Measurements from ENCODE around the gene SBNO1.
"Not testable (repeated sequence)": the region's sequence is repeated elsewhere in the genome, so short reads cannot be mapped to it uniquely, and the experiment has no call there.

The SBNO1 gene

GRCh38 chr12:123335490-123335889 lies 29.2 kb downstream of the SBNO1 start:
- H3K36me3 ChIP-seq (ENCODE audit: insufficient read depth, low read length), result peaks cover 51% of the 10 kb centered on the region
- H3K4me1 ChIP-seq (ENCODE audit: insufficient read depth, low read length), result no peaks in the 10 kb centered on the region
- no peaks in the 10 kb centered on the region for H3K27me3 ChIP-seq (ENCODE audit: control insufficient read depth in 1 of 2, insufficient read depth in 2 of 2, low read length in 2 of 2)
- no peak overlapping the region for H3K9ac ChIP-seq (ENCODE audit: low read length)
- no peaks in the 10 kb centered on the region for H3K9me3 ChIP-seq (ENCODE audit: low read length)
- no peak overlapping the region for H3K4me3 ChIP-seq (ENCODE audit: low read depth in 1 of 2, low read length in 2 of 2)
- H3K27ac ChIP-seq (ENCODE audit: low read depth, low read length), result no peak overlapping the region

- no peaks in the 10 kb centered on the region for H3K9me3 ChIP-seq (ENCODE audit: low read length)
- H3K27ac ChIP-seq (ENCODE audit: low read depth, low read length), result no peak overlapping the region
- H3K4me1 ChIP-seq (ENCODE audit: insufficient read depth, low read length), result no peaks in the 10 kb centered on the region
- H3K27me3 ChIP-seq (ENCODE audit: control insufficient read depth in 1 of 2, insufficient read depth in 2 of 2, low read length in 2 of 2), result no peaks in the 10 kb centered on the region
- H3K9ac ChIP-seq (ENCODE audit: low read length), result no peak overlapping the region
- H3K36me3 ChIP-seq (ENCODE audit: insufficient read depth, low read length), result peaks cover 68% of the 10 kb centered on the region
- H3K4me3 ChIP-seq (ENCODE audit: low read depth in 1 of 2, low read length in 2 of 2), result no peak overlapping the region
Observed at GRCh38 chr12:123329799-123330198, 34.8 kb downstream of the SBNO1 start.

GRCh38 chr12:123319826-123320225 lies 44.8 kb downstream of the SBNO1 start:
- Histone ChIP-seq H3K4me1 (ENCODE audit: insufficient read depth, low read length) (no peaks in the 10 kb centered on the region), H3K27ac (ENCODE audit: low read depth, low read length) (no peak overlapping the region), H3K4me3 (ENCODE audit: low read depth in 1 of 2, low read length in 2 of 2) (no peak overlapping the region), H3K9me3 (ENCODE audit: low read length) (no peaks in the 10 kb centered on the region), H3K36me3 (ENCODE audit: insufficient read depth, low read length) (peaks cover 62% of the 10 kb centered on the region), H3K27me3 (ENCODE audit: control insufficient read depth in 1 of 2, insufficient read depth in 2 of 2, low read length in 2 of 2) (no peaks in the 10 kb centered on the region), H3K9ac (ENCODE audit: low read length) (no peak overlapping the region)

- H3K4me3 ChIP-seq (ENCODE audit: low read depth in 1 of 2, low read length in 2 of 2), result no peak overlapping the region
- peaks cover 61% of the 10 kb centered on the region for H3K36me3 ChIP-seq (ENCODE audit: insufficient read depth, low read length)
- no peak overlapping the region for H3K9ac ChIP-seq (ENCODE audit: low read length)
- no peaks in the 10 kb centered on the region for H3K4me1 ChIP-seq (ENCODE audit: insufficient read depth, low read length)
- no peaks in the 10 kb centered on the region for H3K27me3 ChIP-seq (ENCODE audit: control insufficient read depth in 1 of 2, insufficient read depth in 2 of 2, low read length in 2 of 2)
- H3K9me3 ChIP-seq (ENCODE audit: low read length), result no peaks in the 10 kb centered on the region
- H3K27ac ChIP-seq (ENCODE audit: low read depth, low read length), result no peak overlapping the region
Observed at GRCh38 chr12:123319273-123319672, 45.4 kb downstream of the SBNO1 start.

GRCh38 chr12:123313046-123313445 lies 51.6 kb downstream of the SBNO1 start:
- H3K27me3 ChIP-seq (ENCODE audit: control insufficient read depth in 1 of 2, insufficient read depth in 2 of 2, low read length in 2 of 2); H3K9ac ChIP-seq (ENCODE audit: low read length); H3K4me1 ChIP-seq (ENCODE audit: insufficient read depth, low read length); H3K4me3 ChIP-seq (ENCODE audit: low read depth in 1 of 2, low read length in 2 of 2); H3K27ac ChIP-seq (ENCODE audit: low read depth, low read length); H3K9me3 ChIP-seq (ENCODE audit: low read length): not testable (repeated sequence)
- H3K36me3 ChIP-seq (ENCODE audit: insufficient read depth, low read length), result peaks cover 67% of the 10 kb centered on the region

GRCh38 chr12:123306200-123306599 lies 58.4 kb downstream of the SBNO1 start:
- H3K36me3 ChIP-seq (ENCODE audit: insufficient read depth, low read length), result peaks cover 66% of the 10 kb centered on the region
- no peaks in the 10 kb centered on the region for H3K9me3 ChIP-seq (ENCODE audit: low read length)
- no peak overlapping the region for H3K27ac ChIP-seq (ENCODE audit: low read depth, low read length)
- no peak overlapping the region for H3K9ac ChIP-seq (ENCODE audit: low read length)
- no peak overlapping the region for H3K4me3 ChIP-seq (ENCODE audit: low read depth in 1 of 2, low read length in 2 of 2)
- H3K27me3 ChIP-seq (ENCODE audit: control insufficient read depth in 1 of 2, insufficient read depth in 2 of 2, low read length in 2 of 2), result no peaks in the 10 kb centered on the region
- no peaks in the 10 kb centered on the region for H3K4me1 ChIP-seq (ENCODE audit: insufficient read depth, low read length)

GRCh38 chr12:123305136-123305535 lies 59.5 kb downstream of the SBNO1 start:
- Histone ChIP-seq H3K27ac (ENCODE audit: low read depth, low read length) (no peak overlapping the region), H3K9me3 (ENCODE audit: low read length) (no peaks in the 10 kb centered on the region), H3K4me1 (ENCODE audit: insufficient read depth, low read length) (no peaks in the 10 kb centered on the region), H3K27me3 (ENCODE audit: control insufficient read depth in 1 of 2, insufficient read depth in 2 of 2, low read length in 2 of 2) (no peaks in the 10 kb centered on the region), H3K9ac (ENCODE audit: low read length) (no peak overlapping the region), H3K36me3 (ENCODE audit: insufficient read depth, low read length) (peaks cover 59% of the 10 kb centered on the region), H3K4me3 (ENCODE audit: low read depth in 1 of 2, low read length in 2 of 2) (no peak overlapping the region)

GRCh38 chr12:123293178-123293760 lies 71.4 kb downstream of the SBNO1 start:
- H3K9me3 ChIP-seq (ENCODE audit: low read length), result no peaks in the 10 kb centered on the region
- peaks cover 53% of the 10 kb centered on the region for H3K36me3 ChIP-seq (ENCODE audit: insufficient read depth, low read length)
- H3K9ac ChIP-seq (ENCODE audit: low read length), result no peak overlapping the region
- no peaks in the 10 kb centered on the region for H3K27me3 ChIP-seq (ENCODE audit: control insufficient read depth in 1 of 2, insufficient read depth in 2 of 2, low read length in 2 of 2)
- no peaks in the 10 kb centered on the region for H3K4me1 ChIP-seq (ENCODE audit: insufficient read depth, low read length)
- H3K27ac ChIP-seq (ENCODE audit: low read depth, low read length), result no peak overlapping the region
- H3K4me3 ChIP-seq (ENCODE audit: low read depth in 1 of 2, low read length in 2 of 2), result no peak overlapping the region

GRCh38 chr12:123289911-123290310 lies 74.7 kb downstream of the SBNO1 start:
- Histone ChIP-seq H3K4me3 (ENCODE audit: low read depth in 1 of 2, low read length in 2 of 2) (no peak overlapping the region), H3K36me3 (ENCODE audit: insufficient read depth, low read length) (peaks cover 32% of the 10 kb centered on the region)

GRCh38 chr12:123288751-123289346 lies 75.8 kb downstream of the SBNO1 start:
- Histone ChIP-seq H3K36me3 (ENCODE audit: insufficient read depth, low read length) (peaks cover 24% of the 10 kb centered on the region), H3K27me3 (ENCODE audit: control insufficient read depth in 1 of 2, insufficient read depth in 2 of 2, low read length in 2 of 2) (no peaks in the 10 kb centered on the region), H3K9ac (ENCODE audit: low read length) (no peak overlapping the region), H3K27ac (ENCODE audit: low read depth, low read length) (no peak overlapping the region), H3K9me3 (ENCODE audit: low read length) (no peaks in the 10 kb centered on the region), H3K4me1 (ENCODE audit: insufficient read depth, low read length) (no peaks in the 10 kb centered on the region), H3K4me3 (ENCODE audit: low read depth in 1 of 2, low read length in 2 of 2) (no peak overlapping the region)

More at GRCh38 chr12:123289911-123290310, 74.7 kb downstream of the SBNO1 start:
- Histone ChIP-seq H3K9ac (ENCODE audit: low read length) (no peak overlapping the region), H3K27me3 (ENCODE audit: control insufficient read depth in 1 of 2, insufficient read depth in 2 of 2, low read length in 2 of 2) (no peaks in the 10 kb centered on the region), H3K9me3 (ENCODE audit: low read length) (no peaks in the 10 kb centered on the region), H3K4me1 (ENCODE audit: insufficient read depth, low read length) (no peaks in the 10 kb centered on the region), H3K27ac (ENCODE audit: low read depth, low read length) (no peak overlapping the region)

GRCh38 chr12:123286652-123287373 lies 77.8 kb downstream of the SBNO1 start:
- H3K4me1 ChIP-seq (ENCODE audit: insufficient read depth, low read length), result no peaks in the 10 kb centered on the region
- no peak overlapping the region for H3K27ac ChIP-seq (ENCODE audit: low read depth, low read length)
- H3K27me3 ChIP-seq (ENCODE audit: control insufficient read depth in 1 of 2, insufficient read depth in 2 of 2, low read length in 2 of 2), result no peaks in the 10 kb centered on the region
- H3K9me3 ChIP-seq (ENCODE audit: low read length), result no peaks in the 10 kb centered on the region
- H3K4me3 ChIP-seq (ENCODE audit: low read depth in 1 of 2, low read length in 2 of 2), result no peak overlapping the region
- no peak overlapping the region for H3K9ac ChIP-seq (ENCODE audit: low read length)
- peaks cover 5% of the 10 kb centered on the region for H3K36me3 ChIP-seq (ENCODE audit: insufficient read depth, low read length)

Data from muscle layer of colon (tissue), 2 donors.